ENCODE measurements around the gene CNTRL. TPM values are rescaled to one million over a fixed set of nuclear protein-coding genes. Genes with fewer than 3 reads are reported as not detected.

CNTRL gene
- total and polyA plus RNA-seq, 2 of the 8 experiments (the other 6 are each of a cell fraction or from before 2014, with no cell fraction given), result 5.1 to 13.9 TPM

- Histone ChIP-seq H3K18ac (ENCODE audit: extremely low read depth, low read length) (peak overlapping the region; percentile 76), H3K4ac (replicated peaks; ENCODE audit: insufficient read length, low read depth, low read length) (no peak overlapping the region), H3K56ac (replicated peaks; ENCODE audit: insufficient read length, low read depth, low read length) (peak overlapping the region; percentile 1), H4K8ac (ENCODE audit: extremely low read depth, insufficient read depth, low read length) (no peak overlapping the region), H2BK15ac (ENCODE audit: low read length) (no peak overlapping the region; the same call in 1 of the 2 replicates), H2AK5ac (ENCODE audit: low read depth, low read length) (no peak overlapping the region), H4K91ac (replicated peaks; ENCODE audit: insufficient read length, low read length) (peak overlapping the region; percentile 45), H2BK5ac (ENCODE audit: low read depth, low read length) (peak overlapping the region; percentile 68), H3K9me3 (ENCODE audit: insufficient read depth in 2 of 2, low read depth in 1 of 2, low read length in 1 of 2) (no peaks in the 10 kb centered on the region), H3K27me3 (replicated peaks in 1 of 4; ENCODE audit: control insufficient read depth in 3 of 4, extremely low read depth in 1 of 4, insufficient read depth in 3 of 4, low read length in 3 of 4) (no peaks in the 10 kb centered on the region; a peak in 2 of 7 replicates), H2AFZ (ENCODE audit: low read length) (0 out of 2 replicates have a peak overlapping the region, but pooled peaks have one; percentile 4), H2BK20ac (ENCODE audit: low read length) (peak overlapping the region; percentile 94), H3K79me1 (ENCODE audit: low read depth, low read length) (no peaks in the 10 kb centered on the region), H3K4me3 (ENCODE audit: extremely low read depth in 1 of 4, insufficient read depth in 2 of 4, low read depth in 3 of 4, low read length in 4 of 4) (peak overlapping the region in 3 of 4 experiments; percentile 2 to 43 (median 23); a peak in 4 of 8 replicates), H2BK12ac (ENCODE audit: low read depth, low read length) (peak overlapping the region; percentile 70), H3K36me3 (ENCODE audit: control insufficient read depth in 2 of 4, insufficient read depth in 4 of 4, low read length in 3 of 4) (no peaks in the 10 kb centered on the region), H3K4me1 (replicated peaks in 1 of 4; ENCODE audit: control insufficient read depth in 3 of 4, insufficient read depth in 4 of 4, low read length in 3 of 4) (peaks cover 12 to 24% (median 19%) of the 10 kb centered on the region in 4 experiments), H2BK120ac (replicated peaks; ENCODE audit: low read depth, low read length) (peak overlapping the region; percentile 70), H3K23me2 (ENCODE audit: low read depth, low read length) (no peaks in the 10 kb centered on the region), H4K5ac (ENCODE audit: insufficient read length, low read depth, low read length) (peak overlapping the region; percentile 4), H3K23ac (ENCODE audit: insufficient read length) (no peak overlapping the region), H4K20me1 (replicated peaks in 1 of 2; ENCODE audit: control insufficient read depth in 1 of 2, insufficient read depth in 2 of 2, low read length in 2 of 2) (no peaks in the 10 kb centered on the region), H3K79me2 (ENCODE audit: control insufficient read depth in 1 of 2, insufficient read depth in 2 of 2, low read length in 2 of 2) (no peaks in the 10 kb centered on the region), H3K14ac (ENCODE audit: insufficient read length) (no peak overlapping the region), H3K27ac (ENCODE audit: low read depth, low read length) (peak overlapping the region; percentile 83), H3K9ac (replicated peaks in 1 of 4; ENCODE audit: extremely low read depth in 1 of 4, low read depth in 3 of 4, low read length in 3 of 4) (peak overlapping the region in 3 of 4 experiments; percentile 34 to 45 (median 45); a peak in 4 of 7 replicates), H3K4me2 (ENCODE audit: insufficient read depth in 1 of 2, low read depth in 2 of 2, low read length in 2 of 2) (peak overlapping the region; percentile 58)
- WGBS, 2 experiments (ENCODE audit: extremely low coverage in 1 of 2, insufficient coverage in 1 of 2, insufficient read length in 1 of 2, insufficient replicate concordance in 2 of 2, low coverage in 1 of 2, low lambda C conversion rate in 2 of 2, missing lambda C conversion rate in 1 of 2), result 72% methylated on average over 2 of the region's 2 CpGs; no CpG with 5 or more reads in 1 of the 2 experiments
- DNase-seq (ENCODE audit: low read depth in 1 of 2, low spot score in 2 of 2), result no peak
- ChIA-PET CTCF (ENCODE audit: partially characterized antibody) (interaction anchor here (0.6 to 4.8 kb wide), 15 partner anchors 9 to 665 kb away, joined by 3 to 27 read pairs (median 5); partner anchors contain the start of gene GSN), POLR2A (ENCODE audit: partially characterized antibody) (interaction anchor here (0.5 to 1.5 kb wide), 4 partner anchors 14 to 72 kb away, joined by 3 to 5 read pairs (median 4); partner anchors contain the start of gene GSN)
- TF ChIP-seq TAF1 (IDR thresholded peaks at IDR 0.05; ENCODE audit: low read depth, low read length), result 0 out of 2 replicates have a peak, but pooled peaks have one; percentile 7
- TF ChIP-seq ATF2 (IDR thresholded peaks at IDR 0.05; ENCODE audit: low read length), result no peak
- FAIRE-seq, result no peak
These were observed 146.9 kb downstream of the CNTRL start for GRCh38 chr9:121221664-121222055.
